Transverse colon (tissue), 4 donors: ENCODE data around the gene PIK3CB. TPM values are rescaled to one million over a fixed set of nuclear protein-coding genes. Genes with fewer than 3 reads are reported as not detected.
A peak's percentile ranks its signal among the peaks of the same experiment; 100 is the strongest.

ENCODE experiments used
- DNase-seq: peaks from one replicate; pipeline ENCODE4 v3.0.0-alpha.2; 2019
- H3K27ac ChIP-seq, 4 donors: fragments of 200-600 bp; sonication (generic); 2 replicates each; pipeline ENCODE4 v1.5.1; 2016 to 2018; ENCODE audit warnings: inconsistent platforms in 4 of 4
- H3K27me3 ChIP-seq: fragments of 200-600 bp; sonication (generic); 2 replicates; pipeline ENCODE4 v1.5.1; 2017; ENCODE audit warnings: inconsistent platforms
- H3K36me3 ChIP-seq, 4 donors: fragments of 200-600 bp; sonication (generic); 2 replicates each; pipeline ENCODE4 v1.5.1; 2017 to 2019; ENCODE audit warnings: inconsistent platforms in 4 of 4
- H3K4me1 ChIP-seq, 4 donors: fragments of 200-600 bp; sonication (generic); 2 replicates each; pipeline ENCODE4 v1.5.1; 2017 to 2020; ENCODE audit warnings: inconsistent platforms in 4 of 4
- H3K4me3 ChIP-seq, 4 donors: fragments of 200-600 bp; sonication (generic); 1 replicate in 1 of 4; 2 replicates in 3 of 4; pipeline versions ENCODE4 v1.5.1 to v1.6.1; 2017 to 2019; ENCODE audit warnings: inconsistent platforms in 4 of 4
- H3K9me3 ChIP-seq, 2 donors: fragments of 200-600 bp; sonication (generic); 2 replicates each; pipeline ENCODE4 v1.5.1; 2017 to 2019; ENCODE audit warnings: inconsistent platforms in 2 of 2
- CTCF ChIP-seq, 5 experiments: fragments of 200-600 bp in 3 of 5; fragments of 450-650 bp in 2 of 5; sonication (generic) in 3 of 5; IDR thresholded peaks; 1 replicate in 2 of 5; 2 replicates in 3 of 5; pipeline ENCODE4 v1.5.1; 2016 to 2017; ENCODE audit warnings: antibody characterized with exemption in 5 of 5, inconsistent platforms in 3 of 5, mild to moderate bottlenecking in 2 of 5, moderate library complexity in 1 of 5
- EP300 ChIP-seq: sonication (generic); formaldehyde crosslinking; IDR thresholded peaks from one replicate; pipeline ENCODE4 v1.6.1; 2017; ENCODE audit warnings: antibody characterized with exemption, low read depth
- POLR2A ChIP-seq: fragments of 450-650 bp; IDR thresholded peaks from one replicate; pipeline ENCODE4 v1.6.1; 2016; ENCODE audit warnings: antibody characterized with exemption, mild to moderate bottlenecking, moderate library complexity
- POLR2AphosphoS5 ChIP-seq, 3 donors: sonication (generic); formaldehyde crosslinking; IDR thresholded peaks; one replicate each; pipeline ENCODE4 v1.6.1; 2016; ENCODE audit warnings: antibody characterized with exemption in 3 of 3
- WGBS, 2 donors: methylation state at CpG; one replicate each; pipeline ENCODE4 v1.1.5; 2018; ENCODE audit warnings: low coverage in 1 of 2; 5-methylcytosine and 5-hydroxymethylcytosine counted together
- in situ Hi-C, 4 donors: fragments of 200-750 bp; cut with MboI; loops; one replicate each; pipeline versions ENCODE4 v1.15.0 to v1.15.1; 2017; ENCODE audit warnings: low sequenced_read_pairs in 3 of 4, low pct_ligation_motif_present in 1 of 4, low pct_unique_long_range_greater_than_20kb in 1 of 4
- intact Hi-C: fragments of 100-400 bp; cut with DNase I; formaldehyde crosslinking; loops from one replicate; pipeline ENCODE4 v1.15.1; 2023; ENCODE audit warnings: low total_unique reads
- total RNA-seq, 4 donors: library from RNA; depleted of rRNA; stranded (reverse); fragments of >200 nt; gene quantifications; one replicate each; pipeline ENCODE4 v1.1.0, GENCODE V29; 2016

The PIK3CB gene
- total RNA-seq, 4 donors from 2014 or later: 52.4 to 98.4 (median 76.0) TPM

DNA sequence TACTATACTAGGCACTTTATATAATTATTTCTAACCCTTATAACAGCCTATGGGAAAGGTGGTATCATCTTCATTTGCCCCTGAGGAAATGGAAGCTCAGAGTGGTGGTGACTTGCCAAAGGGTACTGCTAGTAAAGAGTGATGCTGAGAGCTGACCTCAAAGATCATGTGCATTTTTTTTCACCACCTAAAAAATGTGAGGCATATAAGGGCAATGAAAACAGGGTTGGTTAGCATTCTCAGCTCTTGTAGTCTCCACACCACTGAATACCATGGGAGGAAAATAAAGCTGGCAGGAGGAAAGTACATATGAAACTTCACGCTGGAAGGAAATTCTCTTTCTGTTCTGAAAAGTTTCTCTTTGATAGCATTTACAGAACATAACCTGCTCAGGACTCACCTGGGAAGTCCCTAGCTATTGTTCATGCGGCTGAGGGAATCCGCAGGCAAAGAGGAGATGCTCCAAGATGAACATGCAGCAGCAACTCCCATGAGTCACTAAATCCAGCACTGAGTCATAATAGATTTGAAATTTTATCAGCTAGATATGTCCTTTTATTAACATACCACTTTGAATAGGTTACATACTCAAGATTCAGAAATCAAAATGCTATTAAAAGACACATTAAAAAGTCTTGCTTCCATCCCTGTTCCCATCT lies 208.9 kb downstream of the PIK3CB start:
- WGBS, 2 donors: 94% methylated on average over 3 of the region's 3 CpGs; no CpG with 5 or more reads in 1 of the 2 donors
- H3K36me3 ChIP-seq: no peaks in the 10 kb centered on the region
- no peak for DNase-seq
- in situ Hi-C loops: no loop called here
- intact Hi-C loops: no loop called here
- H3K9me3 ChIP-seq: no peaks in the 10 kb centered on the region
- H3K27ac ChIP-seq: no peak overlapping the region
- H3K4me3 ChIP-seq: no peak overlapping the region
- no peaks in the 10 kb centered on the region for H3K4me1 ChIP-seq
- H3K27me3 ChIP-seq: no peaks in the 10 kb centered on the region
- TF ChIP-seq POLR2A (no peak), POLR2AphosphoS5 (IDR thresholded peaks at IDR 0.05) (no peak), CTCF (IDR thresholded peaks at IDR 0.05) (no peak), EP300 (no peak)

GRCh38 chr3:138624518-138624917 lies 210.2 kb downstream of the PIK3CB start:
- in situ Hi-C loops: no loop called here
- Histone ChIP-seq H3K36me3 (no peaks in the 10 kb centered on the region), H3K9me3 (no peaks in the 10 kb centered on the region), H3K4me3 (no peak overlapping the region), H3K27me3 (no peaks in the 10 kb centered on the region), H3K27ac (no peak overlapping the region), H3K4me1 (no peaks in the 10 kb centered on the region)
- intact Hi-C loops: no loop called here
- TF ChIP-seq CTCF (IDR thresholded peaks at IDR 0.05) (no peak), POLR2A (no peak), EP300 (no peak), POLR2AphosphoS5 (IDR thresholded peaks at IDR 0.05) (no peak)
- no peak for DNase-seq

DNA sequence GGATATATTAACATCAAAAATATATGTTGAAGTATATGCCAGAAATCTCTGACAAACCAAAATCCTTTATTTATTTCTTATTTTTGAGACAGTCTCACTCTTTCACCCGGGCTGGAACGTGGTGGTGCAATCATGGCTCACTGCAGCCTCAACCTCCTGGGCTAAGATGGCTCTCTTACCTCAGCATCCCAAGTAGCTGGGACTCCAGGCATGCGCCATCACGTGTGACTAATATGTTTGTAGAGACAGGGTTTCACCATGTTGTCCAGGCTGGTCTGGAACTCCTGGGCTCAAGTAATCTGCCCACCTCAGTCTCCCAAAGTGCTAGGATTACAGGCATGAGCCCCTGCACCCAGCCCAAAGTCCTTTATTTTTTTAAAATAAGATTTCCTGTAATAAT lies 214.3 kb downstream of the PIK3CB start:
- H3K4me1 ChIP-seq: no peaks in the 10 kb centered on the region
- no peak for TF ChIP-seq EP300
- no peak for TF ChIP-seq CTCF (IDR thresholded peaks at IDR 0.05)
- no peak for TF ChIP-seq POLR2AphosphoS5 (IDR thresholded peaks at IDR 0.05)
- TF ChIP-seq POLR2A: no peak
- in situ Hi-C loops: no loop called here
- H3K36me3 ChIP-seq: no peaks in the 10 kb centered on the region
- no peaks in the 10 kb centered on the region for H3K9me3 ChIP-seq
- H3K4me3 ChIP-seq: no peak overlapping the region
- no peak overlapping the region for H3K27ac ChIP-seq
- WGBS, 2 donors: 94 to 100% methylated on average over 2 to 4 of the region's 4 CpGs
- H3K27me3 ChIP-seq: no peaks in the 10 kb centered on the region
- DNase-seq: no peak
- intact Hi-C loops: no loop called here

- no peaks in the 10 kb centered on the region for H3K9me3 ChIP-seq
- H3K4me3 ChIP-seq: no peak overlapping the region
- H3K27ac ChIP-seq: no peak overlapping the region
- 90 to 92% methylated on average over 1 of the region's 1 CpG for WGBS, 2 donors
- in situ Hi-C loops (no loop called here), intact Hi-C loops (no loop called here)
- no peaks in the 10 kb centered on the region for H3K27me3 ChIP-seq
- no peak for DNase-seq
- H3K36me3 ChIP-seq: no peaks in the 10 kb centered on the region
- TF ChIP-seq POLR2AphosphoS5 (IDR thresholded peaks at IDR 0.05): no peak
- TF ChIP-seq POLR2A: no peak
- no peaks in the 10 kb centered on the region for H3K4me1 ChIP-seq
Measured at GRCh38 chr3:138615462-138615861, 219.3 kb downstream of the PIK3CB start.

- intact Hi-C loops (loop anchor here (5.0 kb wide), 1 partner anchor 1352 kb away; no protein-coding TSS in a partner anchor), in situ Hi-C loops (no loop called here)
- H3K9me3 ChIP-seq: no peaks in the 10 kb centered on the region
- WGBS, 2 donors: 86 to 88% methylated on average over 6 of the region's 6 CpGs
- H3K4me3 ChIP-seq: peak overlapping the region in 3 of 4 donors; percentile 69 to 74 (median 72)
- DNase-seq: no peak
- no peaks in the 10 kb centered on the region for H3K27me3 ChIP-seq
- H3K27ac ChIP-seq: peak overlapping the region; percentile 94 to 98 (median 96)
- TF ChIP-seq CTCF (IDR thresholded peaks at IDR 0.05) (no peak), POLR2AphosphoS5 (IDR thresholded peaks at IDR 0.05) (no peak), POLR2A (no peak), EP300 (no peak)
- no peaks in the 10 kb centered on the region for H3K36me3 ChIP-seq
- peaks cover 4 to 14% (median 9%) of the 10 kb centered on the region in 4 donors for H3K4me1 ChIP-seq
Measured at GRCh38 chr3:138609898-138610266, 224.8 kb downstream of the PIK3CB start.
